Vagina (tissue), 2 donors: Measurements from ENCODE around the gene RTF2.

Experiments
- CTCF ChIP-seq, 3 experiments: fragments of 450-650 bp in 2 of 3; fragments of 200-600 bp in 1 of 3; sonication (generic) in 1 of 3; IDR thresholded peaks; one replicate each; pipeline ENCODE4 v1.5.1; 2017 to 2019; ENCODE audit warnings: antibody characterized with exemption in 3 of 3, mild to moderate bottlenecking in 2 of 3, moderate library complexity in 2 of 3
- POLR2A ChIP-seq, 2 donors: fragments of 450-650 bp; IDR thresholded peaks; one replicate each; pipeline ENCODE4 v1.6.1; 2017; ENCODE audit warnings: antibody characterized with exemption in 2 of 2, mild to moderate bottlenecking in 2 of 2, moderate library complexity in 2 of 2
- POLR2AphosphoS5 ChIP-seq, 2 donors: sonication (generic); formaldehyde crosslinking; IDR thresholded peaks; one replicate each; pipeline ENCODE4 v1.9.0; 2017; ENCODE audit warnings: antibody characterized with exemption in 2 of 2, mild to moderate bottlenecking in 2 of 2, low read depth in 1 of 2; ENCODE audit not compliant: insufficient read depth in 1 of 2

GRCh38 chr20:56501116-56501515 lies 32.7 kb downstream of the RTF2 start:
- TF ChIP-seq POLR2A (IDR thresholded peaks at IDR 0.05) = no peak
- TF ChIP-seq CTCF (IDR thresholded peaks at IDR 0.05) = no peak
- TF ChIP-seq POLR2AphosphoS5 (IDR thresholded peaks at IDR 0.05; ENCODE audit: insufficient read depth in 1 of 2, low read depth in 1 of 2) = no peak
